Panc1 (cell line): Measurements from ENCODE around the gene P2RX4.

ENCODE experiments used
- CTCF ChIP-seq: fragments of 450-650 bp; IDR thresholded peaks from 2 replicates; pipeline ENCODE4 v1.5.1; 2017; ENCODE audit warnings: mild to moderate bottlenecking
- POLR2AphosphoS5 ChIP-seq: IDR thresholded peaks from 2 replicates; pipeline ENCODE4 v1.6.1; 2012; ENCODE audit warnings: mild to moderate bottlenecking, low read depth, low read length, moderate library complexity

GRCh38 chr12:121217761-121218160 is 7.8 kb downstream of the P2RX4 start:
- no peak for TF ChIP-seq CTCF
- no peak for TF ChIP-seq POLR2AphosphoS5
